Measurements from ENCODE around the gene CRYL1. TPM values are rescaled to one million over a fixed set of nuclear protein-coding genes. Genes with fewer than 3 reads are reported as not detected.

Gene CRYL1
- total RNA-seq, 3 donors from 2014 or later (not counting 1 experiment from before 2014, with no cell fraction given), result 13.4 to 15.8 (median 14.9) TPM

DNA sequence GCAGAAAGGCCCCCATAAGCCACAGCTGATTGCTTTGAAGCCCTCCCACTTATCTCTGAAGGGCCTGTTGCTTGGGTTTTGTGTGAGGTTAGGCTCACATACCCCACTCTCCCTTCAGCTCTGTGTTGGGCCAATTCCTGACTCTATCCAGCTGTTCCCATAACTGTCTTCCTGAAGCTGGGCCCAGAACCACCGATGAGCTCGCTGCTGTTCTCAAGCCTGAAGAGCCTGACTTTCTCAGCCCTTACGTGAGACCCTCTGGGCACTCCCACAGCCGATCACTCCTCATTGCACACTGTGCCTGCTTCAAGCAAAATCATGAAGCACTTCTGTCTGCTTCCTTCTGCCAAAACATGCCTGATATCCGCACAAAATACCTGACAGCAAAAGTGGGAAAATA is 124.1 kb downstream of the CRYL1 start:
- intact Hi-C loops (cut with micrococcal nuclease), result no loop called here
- H3K4me3 Mint-ChIP-seq, result no peak overlapping the region
- H3K4me1 Mint-ChIP-seq, result peaks cover 10 to 11% of the 10 kb centered on the region in 2 donors
- ATAC-seq (no peak), DNase-seq (no peak)
- Histone ChIP-seq H3K27ac (ENCODE audit: low read length) (no peak overlapping the region), H3K27me3 (ENCODE audit: control insufficient read depth, insufficient read depth, low read length) (no peaks in the 10 kb centered on the region), H3K9me3 (ENCODE audit: control insufficient read depth, insufficient read depth, low read length) (no peaks in the 10 kb centered on the region), H3K4me1 (ENCODE audit: control insufficient read depth, insufficient read depth, low read length) (peaks cover 10% of the 10 kb centered on the region), H3K36me3 (ENCODE audit: control insufficient read depth, insufficient read depth, low read length) (peaks cover 2% of the 10 kb centered on the region), H3K4me3 (ENCODE audit: low read length) (no peak overlapping the region)
- TF ChIP-seq, protein P1, sequence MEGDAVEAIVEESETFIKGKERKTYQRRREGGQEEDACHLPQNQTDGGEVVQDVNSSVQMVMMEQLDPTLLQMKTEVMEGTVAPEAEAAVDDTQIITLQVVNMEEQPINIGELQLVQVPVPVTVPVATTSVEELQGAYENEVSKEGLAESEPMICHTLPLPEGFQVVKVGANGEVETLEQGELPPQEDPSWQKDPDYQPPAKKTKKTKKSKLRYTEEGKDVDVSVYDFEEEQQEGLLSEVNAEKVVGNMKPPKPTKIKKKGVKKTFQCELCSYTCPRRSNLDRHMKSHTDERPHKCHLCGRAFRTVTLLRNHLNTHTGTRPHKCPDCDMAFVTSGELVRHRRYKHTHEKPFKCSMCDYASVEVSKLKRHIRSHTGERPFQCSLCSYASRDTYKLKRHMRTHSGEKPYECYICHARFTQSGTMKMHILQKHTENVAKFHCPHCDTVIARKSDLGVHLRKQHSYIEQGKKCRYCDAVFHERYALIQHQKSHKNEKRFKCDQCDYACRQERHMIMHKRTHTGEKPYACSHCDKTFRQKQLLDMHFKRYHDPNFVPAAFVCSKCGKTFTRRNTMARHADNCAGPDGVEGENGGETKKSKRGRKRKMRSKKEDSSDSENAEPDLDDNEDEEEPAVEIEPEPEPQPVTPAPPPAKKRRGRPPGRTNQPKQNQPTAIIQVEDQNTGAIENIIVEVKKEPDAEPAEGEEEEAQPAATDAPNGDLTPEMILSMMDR (IDR thresholded peaks at IDR 0.05), result no peak
- no peak overlapping the region for H3K27ac Mint-ChIP-seq
- peaks cover 3 to 4% of the 10 kb centered on the region in 2 donors for H3K9me3 Mint-ChIP-seq
- H3K27me3 Mint-ChIP-seq (ENCODE audit: low read depth in 2 of 2), result no peaks in the 10 kb centered on the region
- no peaks in the 10 kb centered on the region for H3K36me3 Mint-ChIP-seq
- 91% methylated on average over 5 of the region's 5 CpGs for WGBS (ENCODE audit: insufficient coverage)

DNA sequence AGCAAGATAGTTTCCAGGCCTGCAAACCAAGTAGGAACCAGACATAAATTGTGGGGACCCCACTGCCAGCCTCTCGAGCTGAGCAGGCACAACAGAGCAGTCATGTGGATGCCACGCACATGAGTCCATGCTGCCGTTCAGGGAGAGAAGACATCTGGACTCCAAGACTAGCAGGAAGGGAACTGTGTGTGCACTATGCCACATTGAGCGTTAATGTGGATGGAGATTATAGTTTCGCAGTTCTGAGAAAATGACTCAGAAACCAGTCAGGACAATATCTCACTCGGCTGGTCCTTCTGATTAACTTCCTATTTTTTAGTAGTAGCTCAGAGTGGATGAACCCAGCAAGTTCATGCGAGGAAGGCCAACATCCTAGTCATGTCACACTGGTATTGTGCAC is 124.9 kb downstream of the CRYL1 start:
- TF ChIP-seq, protein P1 (IDR thresholded peaks at IDR 0.05), result no peak
- H3K27ac Mint-ChIP-seq, result no peak overlapping the region
- H3K9me3 Mint-ChIP-seq, result peaks cover 4% of the 10 kb centered on the region in 2 donors
- Histone ChIP-seq H3K4me3 (ENCODE audit: low read length) (no peak overlapping the region), H3K9me3 (ENCODE audit: control insufficient read depth, insufficient read depth, low read length) (no peaks in the 10 kb centered on the region), H3K27me3 (ENCODE audit: control insufficient read depth, insufficient read depth, low read length) (no peaks in the 10 kb centered on the region), H3K36me3 (ENCODE audit: control insufficient read depth, insufficient read depth, low read length) (peaks cover 2% of the 10 kb centered on the region), H3K27ac (ENCODE audit: low read length) (no peak overlapping the region), H3K4me1 (ENCODE audit: control insufficient read depth, insufficient read depth, low read length) (peaks cover 10% of the 10 kb centered on the region)
- intact Hi-C loops (cut with micrococcal nuclease), result no loop called here
- peaks cover 10 to 13% of the 10 kb centered on the region in 2 donors for H3K4me1 Mint-ChIP-seq
- H3K36me3 Mint-ChIP-seq, result no peaks in the 10 kb centered on the region
- H3K4me3 Mint-ChIP-seq, result no peak overlapping the region
- H3K27me3 Mint-ChIP-seq (ENCODE audit: low read depth in 2 of 2), result no peaks in the 10 kb centered on the region
- no peak for ATAC-seq
- 59% methylated on average over 7 of the region's 7 CpGs for WGBS (ENCODE audit: insufficient coverage)
- DNase-seq, result no peak

DNA sequence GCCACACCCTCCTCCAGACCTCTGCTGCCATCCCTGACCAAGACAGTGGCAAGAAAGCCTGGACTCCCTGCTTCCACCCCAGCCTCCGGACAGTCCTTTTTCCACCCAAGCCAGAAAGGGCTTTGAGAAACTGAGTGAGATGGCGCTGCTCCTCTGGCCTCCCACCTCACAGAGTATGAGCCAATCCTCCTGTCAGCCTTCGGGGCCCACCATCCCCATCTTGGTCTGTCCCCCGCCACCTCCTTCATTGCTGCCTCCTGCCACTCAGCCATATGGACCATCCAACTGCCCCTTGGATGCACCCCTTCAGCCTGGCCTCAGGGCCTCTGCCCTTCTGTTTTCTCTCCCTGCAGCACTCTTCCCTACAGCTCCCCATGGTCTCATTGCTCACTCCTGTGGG is 125.7 kb downstream of the CRYL1 start:
- Histone ChIP-seq H3K9me3 (ENCODE audit: control insufficient read depth, insufficient read depth, low read length) (no peaks in the 10 kb centered on the region), H3K4me1 (ENCODE audit: control insufficient read depth, insufficient read depth, low read length) (peaks cover 10% of the 10 kb centered on the region), H3K4me3 (ENCODE audit: low read length) (no peak overlapping the region), H3K27ac (ENCODE audit: low read length) (no peak overlapping the region), H3K27me3 (ENCODE audit: control insufficient read depth, insufficient read depth, low read length) (no peaks in the 10 kb centered on the region), H3K36me3 (ENCODE audit: control insufficient read depth, insufficient read depth, low read length) (peaks cover 2% of the 10 kb centered on the region)
- intact Hi-C loops (cut with micrococcal nuclease), result no loop called here
- Mint-ChIP-seq H3K4me1 (peaks cover 10 to 13% of the 10 kb centered on the region in 2 donors), H3K27me3 (ENCODE audit: low read depth in 2 of 2) (no peaks in the 10 kb centered on the region), H3K36me3 (no peaks in the 10 kb centered on the region), H3K4me3 (no peak overlapping the region), H3K27ac (no peak overlapping the region), H3K9me3 (peaks cover 4% of the 10 kb centered on the region in 2 donors)
- TF ChIP-seq, protein P1 (IDR thresholded peaks at IDR 0.05), result no peak
- ATAC-seq, result no peak
- no peak for DNase-seq
- 98% methylated on average over 4 of the region's 4 CpGs for WGBS (ENCODE audit: insufficient coverage)

DNA sequence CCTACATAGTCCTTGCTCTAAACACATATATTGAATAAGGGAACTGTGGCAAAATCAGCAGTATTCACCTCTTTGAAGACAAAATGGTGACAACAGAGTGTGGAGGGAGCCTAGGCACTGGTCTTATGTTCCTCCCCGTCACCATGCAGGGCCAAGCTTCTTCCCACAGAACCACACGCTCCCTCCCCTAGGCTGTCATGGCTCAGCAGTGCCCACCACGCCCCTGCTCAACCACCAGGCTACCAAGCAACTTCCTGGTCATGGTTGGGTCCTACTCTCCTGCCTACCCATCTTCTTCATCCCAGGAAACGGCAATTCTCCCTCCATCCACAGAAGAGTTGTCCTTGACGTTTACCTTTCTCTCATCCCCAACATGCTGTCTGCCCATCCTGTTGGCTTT is 126.1 kb downstream of the CRYL1 start:
- peaks cover 10% of the 10 kb centered on the region for H3K4me1 ChIP-seq (ENCODE audit: control insufficient read depth, insufficient read depth, low read length)
- WGBS (ENCODE audit: insufficient coverage), result 86% methylated on average over 5 of the region's 5 CpGs
- no peak overlapping the region for H3K27ac ChIP-seq (ENCODE audit: low read length)
- H3K27me3 ChIP-seq (ENCODE audit: control insufficient read depth, insufficient read depth, low read length), result no peaks in the 10 kb centered on the region
- Mint-ChIP-seq H3K27ac (no peak overlapping the region), H3K27me3 (ENCODE audit: low read depth in 2 of 2) (no peaks in the 10 kb centered on the region), H3K9me3 (peaks cover 4% of the 10 kb centered on the region in 2 donors), H3K4me3 (no peak overlapping the region), H3K4me1 (peaks cover 10 to 13% of the 10 kb centered on the region in 2 donors), H3K36me3 (no peaks in the 10 kb centered on the region)
- H3K9me3 ChIP-seq (ENCODE audit: control insufficient read depth, insufficient read depth, low read length), result no peaks in the 10 kb centered on the region
- no peak for DNase-seq
- H3K4me3 ChIP-seq (ENCODE audit: low read length), result no peak overlapping the region
- intact Hi-C loops (cut with micrococcal nuclease), result no loop called here
- TF ChIP-seq, protein P1 (IDR thresholded peaks at IDR 0.05), result no peak
- peaks cover 2% of the 10 kb centered on the region for H3K36me3 ChIP-seq (ENCODE audit: control insufficient read depth, insufficient read depth, low read length)
- no peak for ATAC-seq

Measured in natural killer cell (primary cell).